Measurements from ENCODE around the gene PI4K2A.
"Not testable (repeated sequence)": the region's sequence is repeated elsewhere in the genome, so short reads cannot be mapped to it uniquely, and the experiment has no call there.

The PI4K2A gene

DNA sequence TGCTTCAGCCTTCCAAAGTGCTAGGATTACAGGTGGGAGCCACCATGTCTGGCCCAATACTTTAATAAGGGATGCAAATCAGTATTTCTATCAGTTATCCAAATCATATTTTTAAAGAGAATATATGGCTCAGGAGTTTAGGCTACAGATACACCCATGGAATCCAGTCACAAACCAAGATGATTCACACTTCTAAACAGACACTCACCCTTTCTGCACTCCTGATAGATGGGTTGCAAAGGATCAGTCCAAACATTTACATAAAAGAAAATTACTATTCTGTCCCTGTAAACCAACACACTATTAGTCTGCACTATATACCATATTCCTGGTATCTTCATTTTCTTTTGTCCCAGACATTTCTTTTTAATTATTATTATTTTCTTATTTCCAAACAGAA is 9.4 kb upstream of the PI4K2A start:
- DNase-seq, result no peak

DNA sequence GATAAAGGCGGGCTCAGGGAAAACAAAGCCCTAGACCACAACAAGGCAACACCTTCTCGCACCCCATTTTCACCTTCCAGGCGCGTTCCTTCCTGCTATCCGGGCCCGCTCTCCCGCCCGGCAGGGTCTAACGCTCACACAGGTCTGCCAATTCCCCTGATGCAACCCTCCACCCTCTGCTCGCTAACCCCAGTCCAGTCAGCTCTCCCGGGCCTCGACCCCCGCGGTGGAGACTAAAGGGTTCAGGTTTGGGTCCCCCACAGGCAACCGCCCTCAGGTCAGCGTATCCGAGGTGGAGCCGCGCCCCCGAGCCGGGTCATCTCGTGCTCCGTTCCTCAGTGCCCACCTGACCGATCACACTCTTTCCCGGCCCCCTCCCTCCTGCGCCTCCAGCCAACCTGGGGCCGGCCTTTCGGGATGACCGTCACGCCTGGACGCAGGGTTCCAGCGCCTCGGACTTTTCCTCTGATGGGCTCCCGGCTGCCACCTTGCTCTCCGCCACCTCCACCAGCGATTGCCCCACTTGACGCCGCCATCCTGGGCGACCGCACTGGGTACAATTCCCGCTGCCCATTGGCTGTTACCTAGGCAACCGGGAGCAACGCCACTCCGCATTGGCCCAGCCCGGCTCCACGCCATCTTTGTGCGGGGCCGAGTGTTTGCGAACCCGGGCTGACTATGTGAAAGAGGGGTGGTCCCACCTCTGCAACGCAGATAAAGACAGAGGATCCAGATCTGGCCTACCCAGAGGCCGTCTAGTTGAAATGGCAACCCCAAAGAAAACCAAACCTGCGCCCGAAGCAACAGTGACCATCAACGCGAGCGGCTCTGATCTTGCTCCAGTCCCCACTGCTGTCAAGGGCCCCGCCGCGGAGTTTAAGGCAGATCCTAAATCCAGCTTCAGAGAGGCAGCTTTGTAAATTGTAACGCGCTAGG is 7.3 kb upstream of the PI4K2A start, which contains the start of gene MORN4:
Gene MORN4 (minus strand): TSS at position 552 of the 936 bp plus-strand sequence. CDS start 13,847 bp downstream, outside the sequence.
- peak; percentile 65 to 96 (median 88) for DNase-seq

DNA sequence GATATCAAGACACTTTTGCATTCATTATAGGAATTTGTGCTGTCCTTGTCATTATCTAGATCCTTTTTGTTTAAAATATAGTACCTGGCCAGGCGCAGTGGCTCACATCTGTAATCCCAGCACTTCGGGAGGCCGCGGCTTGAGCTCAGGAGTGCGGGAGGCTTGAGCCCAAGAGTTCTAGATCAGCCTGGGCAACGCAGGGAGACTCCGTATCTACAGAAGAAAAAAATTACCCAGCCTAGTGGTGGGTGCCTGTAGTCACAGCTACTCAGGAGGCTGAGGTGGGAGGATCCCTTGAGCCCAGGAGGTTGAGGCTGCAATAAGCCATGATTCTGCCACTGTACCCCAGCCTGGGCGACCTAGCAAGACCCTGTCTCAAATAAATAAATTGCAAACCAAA is 6.5 kb upstream of the PI4K2A start:
- no peak for DNase-seq

DNA sequence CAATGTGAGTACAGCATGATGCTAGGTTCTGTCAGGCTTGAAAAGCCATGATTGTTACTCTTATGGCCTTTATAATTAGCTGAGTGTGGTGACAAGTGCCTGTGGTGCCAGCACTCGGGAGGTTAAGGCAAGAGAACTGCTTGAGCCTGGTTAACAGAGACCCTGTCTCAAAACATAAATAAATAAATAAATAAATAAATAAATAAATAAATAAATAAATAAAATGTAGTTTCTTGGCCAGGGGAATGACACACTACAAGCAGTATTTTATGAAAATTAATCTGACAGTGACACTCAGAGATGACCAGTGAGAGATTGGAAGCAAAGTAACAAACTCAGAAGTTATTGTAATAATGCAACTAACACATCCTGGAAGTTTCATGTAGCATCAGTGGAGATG is 4.9 kb upstream of the PI4K2A start:
- DNase-seq, result no peak

DNA sequence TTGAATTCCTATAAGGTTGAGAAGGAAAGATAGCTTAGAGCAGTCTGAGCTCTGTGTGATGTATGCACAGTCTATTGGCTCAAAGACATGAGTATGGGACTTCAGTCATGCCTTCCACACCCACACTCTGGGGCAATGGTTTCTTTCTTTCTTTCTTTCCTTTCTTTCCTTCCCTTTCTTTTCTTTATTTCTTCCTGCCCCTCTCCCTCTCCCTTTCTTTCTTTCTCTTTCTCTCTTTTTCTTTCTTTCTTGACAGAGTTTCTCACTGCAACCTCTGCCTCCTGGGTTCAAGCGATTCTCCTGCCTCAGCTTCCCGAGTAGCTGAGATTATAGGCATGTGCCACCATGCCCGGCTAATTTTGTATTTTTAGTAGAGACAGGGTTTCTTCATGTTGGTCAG is 1.4 kb upstream of the PI4K2A start:
- DNase-seq, result not testable (repeated sequence)

DNA sequence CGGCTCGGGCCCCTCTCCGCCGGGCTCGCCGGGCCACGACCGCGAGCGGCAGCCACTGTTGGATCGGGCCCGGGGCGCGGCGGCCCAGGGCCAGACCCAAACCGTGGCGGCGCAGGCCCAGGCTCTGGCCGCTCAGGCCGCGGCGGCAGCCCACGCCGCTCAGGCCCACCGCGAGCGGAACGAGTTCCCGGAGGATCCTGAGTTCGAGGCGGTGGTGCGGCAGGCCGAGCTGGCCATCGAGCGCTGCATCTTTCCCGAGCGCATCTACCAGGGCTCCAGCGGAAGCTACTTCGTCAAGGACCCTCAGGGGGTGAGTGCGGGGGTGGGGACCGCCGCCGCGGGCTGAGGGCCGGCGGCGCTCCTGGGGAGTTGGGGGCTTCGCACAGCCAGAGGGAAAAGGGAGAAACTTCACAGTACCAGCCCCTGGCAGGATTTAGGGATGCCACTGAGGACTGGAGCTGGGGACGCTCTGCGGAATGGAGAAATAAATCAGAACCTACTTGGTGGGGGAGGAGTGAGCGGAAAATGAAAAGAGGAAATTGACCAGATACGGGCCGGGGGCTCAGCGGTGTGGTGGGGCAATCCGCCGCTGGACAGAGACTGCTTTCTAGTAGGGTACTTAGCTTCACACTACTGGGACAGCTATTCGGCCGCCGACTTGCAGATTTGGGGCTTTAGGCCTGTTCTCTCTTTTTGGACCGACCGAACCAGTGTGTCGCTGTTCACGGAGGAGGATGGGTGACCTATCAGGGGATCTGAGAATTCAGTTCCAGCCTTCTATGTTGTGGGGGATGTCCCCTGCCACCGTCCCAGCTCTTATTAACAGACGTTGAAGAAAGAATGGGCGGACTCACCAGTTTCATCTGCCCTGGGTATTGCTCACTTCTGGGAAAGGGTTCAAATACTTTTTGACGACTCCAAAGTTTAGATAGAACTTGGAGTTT is 669 bp downstream of the PI4K2A start:
- peak in 21 of 56 donors; percentile 4 to 52 (median 25) for DNase-seq

DNA sequence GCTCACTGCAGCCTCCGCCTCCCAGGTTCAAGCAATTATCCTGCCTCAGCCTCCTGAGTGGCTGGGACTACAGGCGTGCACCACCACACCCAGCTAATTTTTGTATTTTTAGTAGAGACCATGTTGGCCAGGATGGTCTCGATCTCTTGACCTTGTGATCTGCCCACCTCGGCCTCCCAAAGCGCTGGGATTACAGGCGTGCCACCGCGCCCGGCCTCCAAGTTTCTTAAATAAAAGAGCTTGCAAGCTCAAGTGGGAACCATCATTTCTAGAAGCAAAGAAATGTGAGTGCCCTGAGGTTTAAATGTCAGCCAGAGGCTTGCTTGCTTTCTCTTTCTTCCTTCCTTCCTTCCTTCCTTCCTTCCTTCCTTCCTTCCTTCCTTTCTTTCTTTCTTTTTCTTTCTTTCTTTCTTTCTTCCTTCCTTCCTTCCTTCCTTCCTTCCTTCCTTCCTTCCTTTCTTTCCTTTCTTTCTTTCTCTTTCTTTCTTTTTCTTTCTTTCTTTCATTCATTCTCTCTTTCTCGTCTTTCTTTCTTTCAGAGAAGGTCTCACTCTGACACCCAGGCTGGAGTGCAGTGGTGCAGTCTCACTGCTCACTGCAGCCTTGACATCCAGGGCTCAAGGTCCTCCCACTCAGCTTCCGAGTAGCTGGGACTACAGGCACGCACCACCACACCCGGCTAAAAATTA is 2.1 kb downstream of the PI4K2A start:
- DNase-seq, result not testable (repeated sequence)

DNA sequence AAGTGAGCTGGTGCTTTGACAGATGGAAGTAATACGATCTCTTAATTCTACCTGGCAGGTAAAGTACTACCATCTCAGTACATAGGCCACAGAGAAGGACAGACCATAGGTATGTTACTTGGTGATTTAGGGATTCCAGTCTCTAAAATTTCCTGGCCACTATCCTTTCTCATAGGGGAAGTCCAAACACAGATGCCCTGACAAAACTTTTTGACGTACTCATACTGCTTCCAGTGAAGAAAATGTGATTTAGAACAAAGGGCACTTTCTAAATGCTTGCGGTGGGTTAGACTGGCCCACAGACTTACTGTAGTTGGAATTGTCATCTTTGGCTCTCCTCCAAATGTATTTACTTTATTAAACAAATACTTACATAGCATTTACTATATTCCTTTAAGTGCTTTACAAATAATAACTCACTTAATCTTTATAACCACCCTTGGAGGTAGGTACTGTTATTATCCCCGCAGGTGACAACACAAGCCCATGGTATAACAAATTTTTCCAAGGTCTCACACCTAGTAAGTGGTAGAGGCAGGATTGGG is 3.0 kb downstream of the PI4K2A start:
- no peak for DNase-seq

DNA sequence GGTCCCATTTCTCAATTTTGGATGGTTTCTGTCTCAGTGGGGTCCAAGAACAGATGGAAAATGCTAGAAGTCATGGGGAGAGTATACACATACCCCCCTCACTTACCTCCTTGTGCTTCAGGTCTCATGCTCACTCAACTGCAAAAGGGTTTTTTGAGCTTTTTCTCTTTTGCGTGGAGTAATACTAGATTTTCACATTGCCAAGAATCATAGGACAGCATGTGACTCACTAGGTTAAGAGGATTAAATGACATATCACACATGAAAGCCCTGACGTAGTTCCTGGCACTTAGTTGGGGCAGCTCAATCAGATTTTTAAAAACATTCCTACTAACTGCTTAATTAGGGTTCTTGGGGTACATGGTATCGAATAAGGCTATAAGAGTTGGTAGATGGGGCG is 4.5 kb downstream of the PI4K2A start:
- no peak for DNase-seq

DNA sequence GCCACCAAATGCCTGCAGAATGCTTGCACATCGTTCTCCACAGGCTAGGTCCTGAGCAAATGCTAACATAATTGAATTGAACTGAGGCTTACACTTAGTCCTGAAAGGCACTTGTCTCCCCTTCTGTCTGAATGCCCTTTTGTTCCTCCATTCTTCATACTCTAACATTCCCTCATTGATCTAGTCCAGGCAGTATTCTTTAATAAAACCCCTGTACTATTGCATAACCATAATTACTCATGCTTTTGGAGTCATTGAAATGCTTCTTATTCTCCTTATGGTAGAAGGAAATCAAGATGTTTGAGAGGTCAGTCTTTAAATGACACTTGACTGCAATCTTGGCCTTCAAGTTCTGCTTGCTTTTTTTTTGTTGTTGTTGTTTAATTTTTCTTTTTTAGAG is 7.1 kb downstream of the PI4K2A start:
- DNase-seq, result no peak

DNA sequence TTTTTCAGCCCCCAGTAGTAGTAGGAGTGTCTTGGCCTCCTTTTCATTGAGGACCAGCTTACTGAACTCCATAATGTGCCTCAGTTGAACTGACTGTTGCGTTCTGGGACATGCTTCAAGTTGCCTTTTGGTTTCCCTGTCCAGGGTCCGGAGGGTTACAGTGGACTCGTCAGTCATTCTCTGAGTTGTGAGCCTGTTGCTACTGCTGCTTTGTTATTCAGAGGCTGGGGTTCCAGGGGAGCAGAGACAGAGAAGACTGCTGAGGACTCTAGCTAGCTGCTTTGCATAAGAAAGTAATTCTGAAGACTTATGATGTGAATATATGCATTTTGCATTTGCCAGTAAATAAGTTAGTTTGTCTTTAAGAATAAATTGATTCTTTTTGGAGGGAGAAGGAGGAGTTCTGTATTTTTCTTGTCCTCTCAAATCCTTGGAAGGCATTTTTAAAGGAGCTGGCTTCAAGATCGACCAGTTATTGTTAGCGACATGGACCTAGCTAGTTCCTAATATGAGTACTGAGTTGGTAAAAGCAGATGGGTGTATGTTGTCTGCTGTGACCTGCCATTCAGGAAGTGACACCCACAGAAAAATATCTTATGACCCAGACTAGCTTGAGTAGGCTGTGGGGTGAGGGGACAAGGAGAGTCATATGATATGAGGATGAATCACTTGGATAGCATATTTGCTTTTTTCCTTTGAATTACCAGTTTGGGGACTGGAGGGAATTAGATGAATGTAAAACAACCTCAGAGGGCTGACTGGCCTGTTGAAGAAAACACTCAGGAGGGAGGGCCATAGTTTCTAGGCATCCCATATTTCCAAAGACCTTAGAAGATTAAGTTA is 8.3 kb downstream of the PI4K2A start:
- peak in 2 of 56 donors; percentile 6 to 45 for DNase-seq

DNA sequence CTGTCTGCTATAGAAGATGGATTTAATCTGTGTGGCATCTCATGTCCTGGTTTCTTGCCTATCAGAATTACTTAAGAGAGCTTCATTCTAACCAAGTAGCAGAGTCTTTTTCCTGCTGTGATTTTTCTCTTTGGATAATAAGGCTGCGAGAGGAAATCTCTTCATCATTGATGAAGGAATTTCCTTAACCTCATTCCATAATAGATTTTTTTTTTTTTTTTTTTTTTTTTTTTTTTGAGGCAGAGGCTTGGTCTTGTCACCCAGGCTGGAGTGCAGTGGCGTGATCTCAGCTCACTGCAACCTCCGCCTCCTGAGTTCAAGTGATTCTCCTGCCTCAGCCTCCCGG is 8.9 kb downstream of the PI4K2A start:
- DNase-seq, result not testable (repeated sequence)

DNA sequence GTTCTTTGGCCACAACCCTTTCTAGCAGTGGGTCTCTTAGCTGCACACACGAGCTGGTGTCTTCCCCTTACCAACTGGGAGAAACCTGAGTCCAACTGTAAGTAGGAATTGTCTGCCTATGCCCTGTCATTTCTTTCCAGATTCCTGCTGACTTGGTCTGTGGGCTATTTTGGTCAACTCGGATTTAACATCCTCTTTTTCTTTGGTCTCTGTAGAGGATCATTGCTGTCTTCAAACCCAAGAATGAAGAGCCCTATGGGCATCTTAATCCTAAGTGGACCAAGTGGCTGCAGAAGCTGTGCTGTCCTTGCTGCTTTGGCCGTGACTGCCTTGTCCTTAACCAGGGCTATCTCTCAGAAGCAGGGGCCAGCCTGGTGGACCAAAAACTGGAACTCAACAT is 10.3 kb downstream of the PI4K2A start:
- DNase-seq, result peak in 1 of 56 donors; percentile 28

DNA sequence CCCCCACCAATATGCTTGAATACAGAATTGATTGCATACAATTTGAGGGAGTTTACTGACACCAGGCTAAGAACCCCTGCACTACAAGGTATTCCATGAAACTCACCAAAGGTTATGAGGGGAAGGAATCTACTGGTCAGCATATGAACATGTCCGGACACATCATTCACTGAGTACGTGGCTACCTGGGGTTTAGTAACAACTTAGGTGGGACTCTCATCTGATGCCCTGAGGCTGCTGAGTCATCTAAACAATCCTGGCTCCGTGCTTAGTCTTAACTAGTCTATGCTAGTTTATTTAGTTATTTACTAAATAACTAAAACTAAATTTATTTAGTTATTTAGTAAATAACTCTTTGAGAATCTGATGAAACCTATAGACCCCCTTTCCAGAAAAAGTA is 11.3 kb downstream of the PI4K2A start:
- no peak for DNase-seq

DNA sequence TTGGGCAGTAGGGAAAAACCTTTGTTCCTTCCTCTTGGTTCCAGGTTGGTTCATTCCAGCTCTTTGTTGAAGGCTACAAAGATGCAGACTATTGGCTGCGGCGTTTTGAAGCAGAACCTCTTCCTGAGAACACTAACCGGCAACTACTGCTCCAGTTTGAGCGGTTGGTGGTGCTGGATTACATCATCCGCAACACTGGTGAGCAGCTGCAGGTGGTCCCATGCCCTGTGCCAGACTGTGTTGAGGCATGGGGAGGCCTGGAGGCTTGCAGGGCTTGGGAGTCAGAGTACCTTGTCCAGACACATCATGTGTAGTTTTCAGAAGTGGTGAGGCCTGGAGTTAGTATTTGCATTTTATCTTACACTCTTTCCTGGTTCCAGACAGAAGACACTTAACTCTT is 16.3 kb downstream of the PI4K2A start:
- DNase-seq, result no peak

DNA sequence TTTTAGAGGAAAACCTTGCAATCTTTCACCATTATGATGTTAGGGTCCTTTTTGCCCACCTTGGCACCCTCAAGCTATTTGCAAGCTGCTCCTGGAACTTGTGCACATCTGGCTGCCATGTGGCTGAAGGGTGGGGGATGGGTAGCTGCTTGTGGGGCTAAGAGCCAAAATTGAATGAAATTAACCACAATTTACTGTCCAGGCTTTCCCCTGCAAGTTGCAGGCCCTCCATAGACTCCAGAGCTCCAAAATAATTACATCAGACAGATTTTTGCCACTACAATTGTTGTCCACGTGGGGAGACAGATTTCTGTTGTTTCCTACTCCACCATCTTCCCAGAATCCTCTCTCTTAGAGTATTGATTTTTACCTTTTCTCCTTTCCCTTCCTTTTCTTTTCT is 19.1 kb downstream of the PI4K2A start:
- DNase-seq, result no peak

DNA sequence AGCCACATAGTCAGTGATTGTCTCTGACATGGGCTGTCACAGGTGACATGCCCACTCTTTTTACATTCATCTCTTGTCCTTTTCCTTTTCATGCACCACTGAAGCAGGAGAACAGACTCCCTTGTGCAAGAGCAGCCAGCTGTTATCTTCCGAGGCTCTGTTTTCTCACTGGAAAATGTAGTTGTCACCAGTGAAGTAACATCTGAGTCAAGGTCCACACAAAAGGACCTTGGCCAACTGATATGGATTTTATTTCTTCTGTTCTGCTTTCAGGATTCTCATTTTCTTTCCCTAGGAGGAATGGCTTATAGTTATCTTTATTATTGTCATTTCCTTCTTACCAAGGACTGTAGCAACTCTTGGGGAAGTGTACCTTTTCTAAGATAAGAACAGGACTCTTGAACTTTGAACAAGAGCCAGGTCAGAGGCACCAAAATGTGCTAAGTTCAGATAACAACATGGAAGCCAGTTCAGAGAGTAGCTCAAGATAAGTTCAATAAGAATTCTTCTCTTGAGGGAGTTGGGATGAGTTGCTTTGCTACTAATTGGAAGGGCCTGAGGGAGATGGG is 23.9 kb downstream of the PI4K2A start:
- DNase-seq, result no peak

DNA sequence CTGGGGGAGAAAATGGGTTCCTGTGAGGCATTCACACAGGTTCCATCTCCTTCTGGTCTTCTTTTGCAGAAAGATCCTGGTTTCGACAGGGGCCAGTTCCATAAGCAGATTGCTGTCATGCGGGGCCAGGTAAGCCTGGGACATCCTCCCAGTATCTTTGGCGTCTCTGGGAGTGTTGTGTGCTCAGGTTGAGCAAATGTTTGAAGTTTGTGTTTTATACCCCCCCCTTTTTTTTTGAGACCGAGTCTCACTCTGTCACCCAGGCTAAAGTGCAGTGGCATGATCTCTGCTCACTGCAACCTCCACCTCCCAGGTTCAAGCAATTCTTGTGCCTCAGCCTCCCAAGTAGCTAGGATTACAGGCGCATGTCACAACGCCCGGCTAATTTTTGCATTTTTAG is 26.5 kb downstream of the PI4K2A start:
- no peak for DNase-seq

DNA sequence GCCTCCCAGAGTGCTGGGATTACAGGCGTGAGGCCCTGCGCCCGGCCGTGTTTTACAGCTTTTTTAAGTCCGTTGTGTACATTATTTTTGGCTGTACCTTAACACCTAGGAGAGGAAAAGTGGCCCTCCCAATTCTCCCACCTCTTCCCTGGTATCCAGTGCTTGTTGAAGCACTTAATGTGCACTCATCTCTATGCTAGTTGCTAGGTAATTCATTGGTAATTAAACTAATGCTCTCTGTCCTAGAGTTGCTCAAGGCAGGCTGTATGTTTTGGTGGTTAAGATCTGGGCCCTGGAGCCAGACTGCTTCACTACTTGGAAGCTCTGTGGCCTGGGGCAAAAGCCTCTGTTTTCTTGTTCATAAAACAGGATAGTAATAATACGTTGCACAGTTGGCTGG is 27.0 kb downstream of the PI4K2A start:
- no peak for DNase-seq

DNA sequence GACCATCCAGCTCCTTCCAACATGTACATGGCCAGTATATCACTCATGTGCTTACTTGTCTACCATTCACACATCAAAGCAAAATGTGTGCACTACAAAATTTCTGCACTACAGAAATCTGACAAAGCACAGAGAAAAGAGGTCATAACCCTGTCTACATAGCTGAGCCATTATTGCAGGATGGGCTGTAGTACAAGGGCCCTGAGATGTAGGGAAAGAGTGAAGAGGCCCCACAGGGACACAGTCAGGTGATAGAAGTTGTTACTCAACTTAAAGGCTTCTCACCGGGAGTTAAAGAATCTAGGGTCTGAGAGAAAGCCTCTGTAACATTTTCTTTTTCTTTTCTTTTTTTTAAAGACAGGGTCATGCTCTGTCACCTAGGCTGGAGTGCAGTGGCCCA is 29.1 kb downstream of the PI4K2A start:
- no peak for DNase-seq
